IMR-90 (cell line): ENCODE data around the gene RNF186. TPM values are rescaled to one million over a fixed set of nuclear protein-coding genes. Genes with fewer than 3 reads are reported as not detected.

Source experiments
- ATAC-seq: fragments of 200-7000 bp; cut with Tn5 transposase; 2 replicates; pipeline ENCODE4 v1.9.1; 2020; ENCODE audit warnings: low read depth, mild to moderate bottlenecking, moderate library complexity
- BruUV-seq: library from RNA; stranded (reverse); fragments of 400-500 nt; replicated peaks from 2 replicates; lab custom pipeline; 2021; lab: Mats Ljungman, UMichigan
- CTCF ChIA-PET: fragments of 300-600 bp; formaldehyde crosslinking; extraction: SDS; loops from one replicate; lab custom pipeline; 2021; ENCODE audit warnings: antibody characterized with exemption; lab: Yijun Ruan, JAX
- POLR2A ChIA-PET: fragments of 300-600 bp; sonication (Branson Sonifier 250); formaldehyde crosslinking; loops from one replicate; lab custom pipeline; 2022; ENCODE audit warnings: antibody characterized with exemption; ENCODE audit not compliant: unreplicated experiment; lab: Charles Lee
- DNase-seq: peaks from one replicate; pipeline ENCODE4 v3.0.0; 2013
- H2AFZ ChIP-seq: replicated peaks from 2 replicates; pipeline ENCODE3; 2013; ENCODE audit warnings: low read length, mild to moderate bottlenecking; ENCODE audit not compliant: poor library complexity
- H2AK5ac ChIP-seq: 2 replicates; pipeline ENCODE4 v1.6.1; 2013; ENCODE audit warnings: low read depth, low read length, inconsistent platforms
- H2AK9ac ChIP-seq: replicated peaks from 2 replicates; pipeline ENCODE3; 2013; ENCODE audit warnings: mild to moderate bottlenecking, low read depth, low read length, moderate library complexity; ENCODE audit not compliant: poor library complexity
- H2BK120ac ChIP-seq: 2 replicates; pipeline ENCODE4 v1.6.1; 2013; ENCODE audit warnings: low read depth, low read length, inconsistent platforms
- H2BK15ac ChIP-seq: 3 replicates; pipeline ENCODE4 v1.6.1; 2013; ENCODE audit warnings: low read depth, low read length, inconsistent platforms
- H2BK20ac ChIP-seq: 2 replicates; pipeline ENCODE4 v1.6.1; 2013; ENCODE audit warnings: low read depth, mild to moderate bottlenecking, inconsistent platforms, low read length, moderate library complexity
- H2BK5ac ChIP-seq: 2 replicates; pipeline ENCODE4 v1.6.1; 2013; ENCODE audit warnings: mild to moderate bottlenecking, low read depth, low read length, inconsistent platforms; ENCODE audit not compliant: poor library complexity, severe bottlenecking
- H3K14ac ChIP-seq: replicated peaks from 2 replicates; pipeline ENCODE4 v1.6.1; 2013; ENCODE audit warnings: low read depth, low read length, inconsistent platforms
- H3K18ac ChIP-seq: 2 replicates; pipeline ENCODE4 v1.6.1; 2013; ENCODE audit warnings: low read depth, low read length, control low read depth
- H3K23ac ChIP-seq: 2 replicates; pipeline ENCODE4 v1.6.1; 2013; ENCODE audit warnings: low read depth, low read length, inconsistent platforms
- H3K27ac ChIP-seq: 2 replicates; pipeline ENCODE4 v1.5.1; 2013; ENCODE audit warnings: mild to moderate bottlenecking, control low read depth, low read length; ENCODE audit not compliant: insufficient read depth
- H3K27me3 ChIP-seq: 2 replicates; pipeline ENCODE4 v1.6.1; 2013; ENCODE audit warnings: low read length; ENCODE audit not compliant: control insufficient read depth, insufficient read depth
- H3K36me3 ChIP-seq: 2 replicates; pipeline ENCODE4 v1.6.1; 2013; ENCODE audit warnings: low read length, mixed read lengths; ENCODE audit not compliant: control insufficient read depth, insufficient read depth
- H3K4ac ChIP-seq: 2 replicates; pipeline ENCODE4 v1.6.1; 2013; ENCODE audit warnings: low read depth, low read length, inconsistent platforms
- H3K4me1 ChIP-seq: 2 replicates; pipeline ENCODE4 v1.6.1; 2013; ENCODE audit warnings: low read length, mixed read lengths; ENCODE audit not compliant: control insufficient read depth, insufficient read depth
- H3K4me2 ChIP-seq: 2 replicates; pipeline ENCODE4 v1.6.1; 2013; ENCODE audit warnings: low read depth, mild to moderate bottlenecking, control low read depth, low read length, moderate library complexity
- H3K4me3 ChIP-seq: 2 replicates; pipeline ENCODE4 v1.5.1; 2013; ENCODE audit warnings: low read depth, mild to moderate bottlenecking, control low read depth, low read length, moderate library complexity; ENCODE audit not compliant: insufficient read depth
- H3K56ac ChIP-seq: 2 replicates; pipeline ENCODE4 v1.6.1; 2013; ENCODE audit warnings: low read length, inconsistent platforms; ENCODE audit not compliant: insufficient read depth; ENCODE audit errors: extremely low read depth
- H3K79me1 ChIP-seq, 2 experiments: 2 replicates each; pipeline ENCODE4 v1.6.1; 2013; ENCODE audit warnings: low read length in 2 of 2, inconsistent platforms in 1 of 2, low read depth in 1 of 2
- H3K9ac ChIP-seq: 2 replicates; pipeline ENCODE4 v1.6.1; 2013; ENCODE audit warnings: low read depth, low read length, control low read depth
- H3K9me1 ChIP-seq: 2 replicates; pipeline ENCODE4 v1.6.1; 2013; ENCODE audit warnings: low read length, inconsistent platforms; ENCODE audit not compliant: insufficient read depth
- H3K9me3 ChIP-seq: 2 replicates; pipeline ENCODE4 v1.6.1; 2013; ENCODE audit warnings: low read length; ENCODE audit not compliant: control insufficient read depth, insufficient read depth
- H4K20me1 ChIP-seq: 2 replicates; pipeline ENCODE4 v1.6.1; 2013; ENCODE audit warnings: low read length, inconsistent platforms; ENCODE audit not compliant: insufficient read depth
- H4K5ac ChIP-seq: 2 replicates; pipeline ENCODE4 v1.6.1; 2013; ENCODE audit warnings: mild to moderate bottlenecking, low read depth, low read length, control low read depth
- H4K8ac ChIP-seq, 2 experiments: 2 replicates each; pipeline ENCODE4 v1.6.1; 2013; ENCODE audit warnings: low read depth in 2 of 2, low read length in 2 of 2, control low read depth in 1 of 2, inconsistent platforms in 1 of 2
- H4K91ac ChIP-seq: 2 replicates; pipeline ENCODE4 v1.6.1; 2013; ENCODE audit warnings: low read depth, low read length, inconsistent platforms; ENCODE audit not compliant: insufficient read depth
- FOS ChIP-seq: fragments of 150-350 bp; IDR thresholded peaks from 2 replicates; pipeline ENCODE4 v1.6.1; 2016; ENCODE audit warnings: low read depth, low read length
- MAFK ChIP-seq: IDR thresholded peaks from 2 replicates; pipeline ENCODE4 v1.6.1; 2012; ENCODE audit warnings: low read depth, low read length, improper control_type of control experiment
- WGBS, 2 experiments: methylation state at CpG; one replicate each; pipeline versions ENCODE4 v1.1.5 to v1.1.7; 2013; ENCODE audit warnings: missing lambda C conversion rate in 2 of 2; ENCODE audit not compliant: insufficient read length in 1 of 2; ENCODE audit errors: extremely low coverage in 2 of 2; 5-methylcytosine and 5-hydroxymethylcytosine counted together
- dilution Hi-C: fragments of 300-500 bp; cut with HindIII; formaldehyde crosslinking; loops from one replicate; pipeline ENCODE4 v1.14.3; 2018; ENCODE audit warnings: low sequenced_read_pairs; ENCODE audit not compliant: unreplicated experiment
- in situ Hi-C: fragments of 300-500 bp; cut with MboI; formaldehyde crosslinking; loops from 3 replicates; pipeline ENCODE4 v1.14.3; 2019; ENCODE audit warnings: low sequenced_read_pairs, inconsistent platforms, mixed read lengths
- intact Hi-C: fragments of 100-400 bp; cut with micrococcal nuclease; formaldehyde crosslinking; loops from 2 replicates; pipeline ENCODE4 v1.10.0; 2022
- polyA plus RNA-seq, 3 experiments: library from polyadenylated mRNA; depleted of rRNA; stranded (reverse); fragments of >200 nt; gene quantifications; 2 replicates each; pipeline ENCODE4 v1.2.3, GENCODE V29; 2012; ENCODE audit warnings: low replicate concordance in 1 of 3
- total RNA-seq: library from RNA; depleted of rRNA; stranded (reverse); fragments of >200 nt; gene quantifications from 2 replicates; pipeline ENCODE4 v1.2.3, GENCODE V29; 2012

The RNF186 gene
- total and polyA plus RNA-seq, 2 of the 4 experiments (the other 2 are of a cell fraction) = not detected

DNA sequence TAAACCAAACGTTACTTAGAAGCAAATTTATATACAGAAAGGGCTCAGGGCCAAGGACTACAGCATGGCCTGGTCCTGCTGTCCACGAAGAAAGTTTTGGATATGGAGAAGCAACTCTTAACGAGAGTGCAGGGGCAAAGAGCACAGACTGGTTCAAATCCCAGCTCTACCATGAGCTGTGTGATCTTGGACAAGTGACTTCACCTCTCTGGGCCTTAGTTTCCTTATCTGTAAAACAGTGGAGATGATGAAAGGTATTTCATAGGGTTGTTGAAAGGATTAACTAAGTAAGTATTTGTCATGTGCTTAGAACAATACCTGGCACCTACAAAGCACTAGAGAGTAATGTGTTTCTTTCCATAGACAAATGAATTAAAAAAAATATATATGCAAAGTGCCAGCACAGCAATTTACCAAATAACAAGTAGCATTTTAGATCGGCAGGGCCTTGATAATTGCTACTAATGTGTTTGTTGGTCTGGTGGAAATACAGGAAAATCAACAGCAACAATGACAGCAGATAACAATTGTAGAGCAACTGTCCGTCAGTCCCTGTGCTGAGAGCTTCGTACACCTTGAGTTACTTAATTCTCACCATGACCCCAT lies 40.8 kb downstream of the RNF186 start:
- H2AK5ac ChIP-seq = no peak overlapping the region
- BruUV-seq = no TSS peak
- no peaks in the 10 kb centered on the region for H3K9me3 ChIP-seq
- H4K91ac ChIP-seq = no peak overlapping the region
- POLR2A ChIA-PET = interaction anchor here (0.9 kb wide), 1 partner anchor 16 kb away, joined by 3 read pairs; no protein-coding TSS in a partner anchor
- no peak overlapping the region for H2AFZ ChIP-seq
- no peak overlapping the region for H2BK20ac ChIP-seq
- peaks cover 19% of the 10 kb centered on the region for H3K36me3 ChIP-seq
- H3K23ac ChIP-seq = no peak overlapping the region
- H3K4ac ChIP-seq = no peak overlapping the region
- no peaks in the 10 kb centered on the region for H3K9me1 ChIP-seq
- no peak overlapping the region for H3K4me3 ChIP-seq
- H2BK120ac ChIP-seq = no peak overlapping the region
- H3K4me1 ChIP-seq = no peaks in the 10 kb centered on the region; the same call in 1 of the 2 replicates
- no peak overlapping the region for H3K9ac ChIP-seq
- no peaks in the 10 kb centered on the region for H4K20me1 ChIP-seq
- CTCF ChIA-PET = no interaction called here
- no peaks in the 10 kb centered on the region for H3K27me3 ChIP-seq
- no peak overlapping the region for H3K14ac ChIP-seq
- no peak for DNase-seq
- H4K5ac ChIP-seq = no peak overlapping the region
- no peak overlapping the region for H3K56ac ChIP-seq
- no peak overlapping the region for H3K27ac ChIP-seq
- WGBS, 2 experiments = 90% methylated on average over 2 of the region's 6 CpGs; no CpG with 5 or more reads in 1 of the 2 experiments
- peak overlapping the region; percentile 28 for H2AK9ac ChIP-seq
- no peaks in the 10 kb centered on the region for H3K79me1 ChIP-seq
- H3K18ac ChIP-seq = no peak overlapping the region
- in situ Hi-C loops = no loop called here
- H4K8ac ChIP-seq = no peak overlapping the region
- dilution Hi-C loops = no loop called here
- intact Hi-C loops = no loop called here
- no peak overlapping the region for H3K4me2 ChIP-seq
- no peak for ATAC-seq
- no peak overlapping the region for H2BK15ac ChIP-seq
- H2BK5ac ChIP-seq = no peak overlapping the region
- TF ChIP-seq MAFK (peak; percentile 70), FOS (no peak)
